ENCODE data around the gene SLC39A6. TPM values are rescaled to one million over a fixed set of nuclear protein-coding genes. Genes with fewer than 3 reads are reported as not detected.

Gene SLC39A6
- total and polyA plus RNA-seq, 2 experiments from 2014 or later = 20.8 to 47.3 TPM

GRCh38 chr18:36066686-36067054, 62.5 kb downstream of the SLC39A6 start:
- peak; percentile 9; the same call in 2 of the 3 replicates for ATAC-seq
- Histone ChIP-seq H3K9me2 (ENCODE audit: insufficient read depth) (no peaks in the 10 kb centered on the region), H2AFZ (peak overlapping the region; percentile 70; the same call in 1 of the 2 replicates), H3K27me3 (ENCODE audit: insufficient read depth) (no peaks in the 10 kb centered on the region), H3K27ac (ENCODE audit: low read depth) (peak overlapping the region; percentile 90), H3K79me2 (replicated peaks; ENCODE audit: insufficient read depth) (peaks cover 57% of the 10 kb centered on the region), H3F3A (replicated peaks; ENCODE audit: low read depth) (no peaks in the 10 kb centered on the region), H3K4me2 (peak overlapping the region; percentile 93), H3K4me1 (ENCODE audit: insufficient read depth) (peaks cover 16% of the 10 kb centered on the region), H3K36me3 (ENCODE audit: insufficient read depth) (no peaks in the 10 kb centered on the region), H3K4me3 (peak overlapping the region; percentile 93), H4K20me1 (replicated peaks; ENCODE audit: insufficient read depth) (peaks cover 34% of the 10 kb centered on the region)
- no peak for DNase-seq (ENCODE audit: low spot score)
- H3K4me3 Mint-ChIP-seq = peak overlapping the region; percentile 98
- H3K27ac Mint-ChIP-seq = peak overlapping the region; percentile 97
- no peaks in the 10 kb centered on the region for H3K9me3 Mint-ChIP-seq
- peaks cover 3% of the 10 kb centered on the region for H3K27me3 Mint-ChIP-seq (ENCODE audit: insufficient read depth, low read depth, poor library complexity)
- peaks cover 26% of the 10 kb centered on the region for H3K4me1 Mint-ChIP-seq
- TF ChIP-seq ZNF114 (CRISPR knock-in tag; IDR thresholded peaks at IDR 0.05) = no peak
- TF ChIP-seq EZH2 (IDR thresholded peaks at IDR 0.05; ENCODE audit: low read depth, unreplicated experiment) = no peak
- TF ChIP-seq STAT1 (IDR thresholded peaks at IDR 0.05; ENCODE audit: unreplicated experiment) = no peak
- peaks cover 15% of the 10 kb centered on the region for H3K36me3 Mint-ChIP-seq (ENCODE audit: low read depth)

DNA sequence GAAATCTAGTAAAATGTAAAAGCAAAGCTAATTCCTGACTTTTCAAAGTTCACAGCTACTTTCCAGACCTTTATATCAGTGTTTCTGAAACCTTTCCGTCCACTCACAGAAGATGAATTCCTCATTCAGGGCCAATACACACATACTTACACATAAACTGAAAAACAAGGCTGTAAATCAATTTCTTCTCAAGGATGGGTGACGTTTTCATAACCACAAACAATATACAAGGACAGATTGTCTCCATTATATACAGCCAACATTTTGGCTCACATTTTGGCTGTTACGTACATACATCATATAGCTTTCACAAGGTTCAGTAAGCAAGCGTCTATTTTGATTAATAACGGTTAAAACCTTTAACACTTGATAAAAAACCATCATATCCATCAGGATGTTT, 63.1 kb downstream of the SLC39A6 start:
- Histone ChIP-seq H3K36me3 (ENCODE audit: insufficient read depth) (no peaks in the 10 kb centered on the region), H3K79me2 (replicated peaks; ENCODE audit: insufficient read depth) (peaks cover 64% of the 10 kb centered on the region), H3K4me3 (peak overlapping the region; percentile 93), H3K9me2 (ENCODE audit: insufficient read depth) (no peaks in the 10 kb centered on the region), H2AFZ (no peak overlapping the region), H3K4me2 (peak overlapping the region; percentile 93), H3K27me3 (ENCODE audit: insufficient read depth) (no peaks in the 10 kb centered on the region), H3F3A (replicated peaks; ENCODE audit: low read depth) (no peaks in the 10 kb centered on the region), H3K27ac (ENCODE audit: low read depth) (no peak overlapping the region), H4K20me1 (replicated peaks; ENCODE audit: insufficient read depth) (peaks cover 40% of the 10 kb centered on the region), H3K4me1 (ENCODE audit: insufficient read depth) (peaks cover 16% of the 10 kb centered on the region)
- Mint-ChIP-seq H3K4me1 (peaks cover 32% of the 10 kb centered on the region), H3K4me3 (peak overlapping the region; percentile 98), H3K36me3 (ENCODE audit: low read depth) (peaks cover 15% of the 10 kb centered on the region), H3K27me3 (ENCODE audit: insufficient read depth, low read depth, poor library complexity) (peaks cover 3% of the 10 kb centered on the region), H3K9me3 (no peaks in the 10 kb centered on the region), H3K27ac (no peak overlapping the region; the same call in 1 of the 2 replicates)
- ATAC-seq = no peak
- no peak for DNase-seq (ENCODE audit: low spot score)
- TF ChIP-seq STAT1 (IDR thresholded peaks at IDR 0.05; ENCODE audit: unreplicated experiment) = no peak
- no peak for TF ChIP-seq REST (IDR thresholded peaks at IDR 0.05; ENCODE audit: unreplicated experiment)
- no peak for TF ChIP-seq JUNB (IDR thresholded peaks at IDR 0.05; ENCODE audit: unreplicated experiment)
- TF ChIP-seq CREB1 (CRISPR knock-in tag; IDR thresholded peaks at IDR 0.05; ENCODE audit: low read depth) = no peak
- TF ChIP-seq NANOG (IDR thresholded peaks at IDR 0.05; ENCODE audit: borderline replicate concordance) = no peak
- TF ChIP-seq ZNF331 (CRISPR knock-in tag; IDR thresholded peaks at IDR 0.05; ENCODE audit: low read depth) = no peak
- TF ChIP-seq EZH2 (IDR thresholded peaks at IDR 0.05; ENCODE audit: low read depth, unreplicated experiment) = no peak
- TF ChIP-seq, protein P1, sequence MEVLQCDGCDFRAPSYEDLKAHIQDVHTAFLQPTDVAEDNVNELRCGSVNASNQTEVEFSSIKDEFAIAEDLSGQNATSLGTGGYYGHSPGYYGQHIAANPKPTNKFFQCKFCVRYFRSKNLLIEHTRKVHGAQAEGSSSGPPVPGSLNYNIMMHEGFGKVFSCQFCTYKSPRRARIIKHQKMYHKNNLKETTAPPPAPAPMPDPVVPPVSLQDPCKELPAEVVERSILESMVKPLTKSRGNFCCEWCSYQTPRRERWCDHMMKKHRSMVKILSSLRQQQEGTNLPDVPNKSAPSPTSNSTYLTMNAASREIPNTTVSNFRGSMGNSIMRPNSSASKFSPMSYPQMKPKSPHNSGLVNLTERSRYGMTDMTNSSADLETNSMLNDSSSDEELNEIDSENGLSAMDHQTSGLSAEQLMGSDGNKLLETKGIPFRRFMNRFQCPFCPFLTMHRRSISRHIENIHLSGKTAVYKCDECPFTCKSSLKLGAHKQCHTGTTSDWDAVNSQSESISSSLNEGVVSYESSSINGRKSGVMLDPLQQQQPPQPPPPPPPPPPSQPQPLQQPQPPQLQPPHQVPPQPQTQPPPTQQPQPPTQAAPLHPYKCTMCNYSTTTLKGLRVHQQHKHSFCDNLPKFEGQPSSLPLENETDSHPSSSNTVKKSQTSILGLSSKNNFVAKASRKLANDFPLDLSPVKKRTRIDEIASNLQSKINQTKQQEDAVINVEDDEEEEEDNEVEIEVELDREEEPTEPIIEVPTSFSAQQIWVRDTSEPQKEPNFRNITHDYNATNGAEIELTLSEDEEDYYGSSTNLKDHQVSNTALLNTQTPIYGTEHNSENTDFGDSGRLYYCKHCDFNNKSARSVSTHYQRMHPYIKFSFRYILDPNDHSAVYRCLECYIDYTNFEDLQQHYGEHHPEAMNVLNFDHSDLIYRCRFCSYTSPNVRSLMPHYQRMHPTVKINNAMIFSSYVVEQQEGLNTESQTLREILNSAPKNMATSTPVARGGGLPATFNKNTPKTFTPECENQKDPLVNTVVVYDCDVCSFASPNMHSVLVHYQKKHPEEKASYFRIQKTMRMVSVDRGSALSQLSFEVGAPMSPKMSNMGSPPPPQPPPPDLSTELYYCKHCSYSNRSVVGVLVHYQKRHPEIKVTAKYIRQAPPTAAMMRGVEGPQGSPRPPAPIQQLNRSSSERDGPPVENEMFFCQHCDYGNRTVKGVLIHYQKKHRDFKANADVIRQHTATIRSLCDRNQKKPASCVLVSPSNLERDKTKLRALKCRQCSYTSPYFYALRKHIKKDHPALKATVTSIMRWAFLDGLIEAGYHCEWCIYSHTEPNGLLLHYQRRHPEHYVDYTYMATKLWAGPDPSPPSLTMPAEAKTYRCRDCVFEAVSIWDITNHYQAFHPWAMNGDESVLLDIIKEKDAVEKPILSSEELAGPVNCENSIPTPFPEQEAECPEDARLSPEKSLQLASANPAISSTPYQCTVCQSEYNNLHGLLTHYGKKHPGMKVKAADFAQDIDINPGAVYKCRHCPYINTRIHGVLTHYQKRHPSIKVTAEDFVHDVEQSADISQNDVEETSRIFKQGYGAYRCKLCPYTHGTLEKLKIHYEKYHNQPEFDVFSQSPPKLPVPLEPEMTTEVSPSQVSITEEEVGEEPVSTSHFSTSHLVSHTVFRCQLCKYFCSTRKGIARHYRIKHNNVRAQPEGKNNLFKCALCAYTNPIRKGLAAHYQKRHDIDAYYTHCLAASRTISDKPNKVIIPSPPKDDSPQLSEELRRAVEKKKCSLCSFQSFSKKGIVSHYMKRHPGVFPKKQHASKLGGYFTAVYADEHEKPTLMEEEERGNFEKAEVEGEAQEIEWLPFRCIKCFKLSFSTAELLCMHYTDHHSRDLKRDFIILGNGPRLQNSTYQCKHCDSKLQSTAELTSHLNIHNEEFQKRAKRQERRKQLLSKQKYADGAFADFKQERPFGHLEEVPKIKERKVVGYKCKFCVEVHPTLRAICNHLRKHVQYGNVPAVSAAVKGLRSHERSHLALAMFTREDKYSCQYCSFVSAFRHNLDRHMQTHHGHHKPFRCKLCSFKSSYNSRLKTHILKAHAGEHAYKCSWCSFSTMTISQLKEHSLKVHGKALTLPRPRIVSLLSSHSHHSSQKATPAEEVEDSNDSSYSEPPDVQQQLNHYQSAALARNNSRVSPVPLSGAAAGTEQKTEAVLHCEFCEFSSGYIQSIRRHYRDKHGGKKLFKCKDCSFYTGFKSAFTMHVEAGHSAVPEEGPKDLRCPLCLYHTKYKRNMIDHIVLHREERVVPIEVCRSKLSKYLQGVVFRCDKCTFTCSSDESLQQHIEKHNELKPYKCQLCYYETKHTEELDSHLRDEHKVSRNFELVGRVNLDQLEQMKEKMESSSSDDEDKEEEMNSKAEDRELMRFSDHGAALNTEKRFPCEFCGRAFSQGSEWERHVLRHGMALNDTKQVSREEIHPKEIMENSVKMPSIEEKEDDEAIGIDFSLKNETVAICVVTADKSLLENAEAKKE (CRISPR knock-in tag; IDR thresholded peaks at IDR 0.05) = no peak
- no peak for TF ChIP-seq EZH2phosphoT487 (IDR thresholded peaks at IDR 0.05; ENCODE audit: unreplicated experiment)
- TF ChIP-seq, protein P2, sequence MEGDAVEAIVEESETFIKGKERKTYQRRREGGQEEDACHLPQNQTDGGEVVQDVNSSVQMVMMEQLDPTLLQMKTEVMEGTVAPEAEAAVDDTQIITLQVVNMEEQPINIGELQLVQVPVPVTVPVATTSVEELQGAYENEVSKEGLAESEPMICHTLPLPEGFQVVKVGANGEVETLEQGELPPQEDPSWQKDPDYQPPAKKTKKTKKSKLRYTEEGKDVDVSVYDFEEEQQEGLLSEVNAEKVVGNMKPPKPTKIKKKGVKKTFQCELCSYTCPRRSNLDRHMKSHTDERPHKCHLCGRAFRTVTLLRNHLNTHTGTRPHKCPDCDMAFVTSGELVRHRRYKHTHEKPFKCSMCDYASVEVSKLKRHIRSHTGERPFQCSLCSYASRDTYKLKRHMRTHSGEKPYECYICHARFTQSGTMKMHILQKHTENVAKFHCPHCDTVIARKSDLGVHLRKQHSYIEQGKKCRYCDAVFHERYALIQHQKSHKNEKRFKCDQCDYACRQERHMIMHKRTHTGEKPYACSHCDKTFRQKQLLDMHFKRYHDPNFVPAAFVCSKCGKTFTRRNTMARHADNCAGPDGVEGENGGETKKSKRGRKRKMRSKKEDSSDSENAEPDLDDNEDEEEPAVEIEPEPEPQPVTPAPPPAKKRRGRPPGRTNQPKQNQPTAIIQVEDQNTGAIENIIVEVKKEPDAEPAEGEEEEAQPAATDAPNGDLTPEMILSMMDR (conservative IDR thresholded peaks at IDR 0.05; ENCODE audit: low read depth in 2 of 2) = no peak
- no peak for TF ChIP-seq ZNF114 (CRISPR knock-in tag; IDR thresholded peaks at IDR 0.05)

All from GM23338 (cell line).